HepG2 (cell line): ENCODE measurements around the gene SERPINB10. TPM values are rescaled to one million over a fixed set of nuclear protein-coding genes. Genes with fewer than 3 reads are reported as not detected.

Experiments
- ARID4A ChIP-seq: sonication (generic); formaldehyde crosslinking; IDR thresholded peaks from 2 replicates; pipeline ENCODE4 v1.5.0; 2020; ENCODE audit warnings: mild to moderate bottlenecking, missing genetic modification reagents, borderline replicate concordance
- CHD2 ChIP-seq: IDR thresholded peaks from 2 replicates; pipeline ENCODE4 v1.6.1; 2011; ENCODE audit warnings: low read depth, low read length, improper control_type of control experiment
- E2F1 ChIP-seq: sonication (generic); formaldehyde crosslinking; IDR thresholded peaks from 2 replicates; pipeline ENCODE4 v1.5.0; 2020; ENCODE audit warnings: missing genetic modification reagents
- MYC ChIP-seq: sonication (generic); formaldehyde crosslinking; IDR thresholded peaks from 2 replicates; pipeline ENCODE4 v1.9.0; 2021; ENCODE audit warnings: missing genetic modification reagents, borderline replicate concordance
- MYPOP ChIP-seq: sonication (generic); formaldehyde crosslinking; IDR thresholded peaks from 2 replicates; pipeline ENCODE4 v1.8.1; 2023; ENCODE audit warnings: mild to moderate bottlenecking, moderate library complexity, missing genetic modification reagents
- ONECUT2 ChIP-seq: sonication (generic); formaldehyde crosslinking; IDR thresholded peaks from 2 replicates; pipeline ENCODE4 v1.4.0; 2020; ENCODE audit warnings: missing genetic modification reagents
- PREB ChIP-seq: sonication (generic); formaldehyde crosslinking; IDR thresholded peaks from 2 replicates; pipeline ENCODE4 v1.4.0; 2020; ENCODE audit warnings: missing genetic modification reagents
- RARG ChIP-seq: sonication (generic); formaldehyde crosslinking; IDR thresholded peaks from 2 replicates; pipeline ENCODE4 v1.4.0; 2020; ENCODE audit warnings: low read depth, mild to moderate bottlenecking, missing genetic modification reagents
- SP5 ChIP-seq: IDR thresholded peaks from 2 replicates; pipeline ENCODE4 v1.6.1; 2016; ENCODE audit warnings: low read depth, borderline replicate concordance
- SRF ChIP-seq: IDR thresholded peaks from 2 replicates; pipeline ENCODE4 v1.6.1; 2011; ENCODE audit warnings: mild to moderate bottlenecking, low read depth, low read length, moderate library complexity
- TEAD3 ChIP-seq: optimal IDR thresholded peaks from 2 replicates; pipeline ENCODE3; 2016; ENCODE audit warnings: borderline replicate concordance
- TFAP4 ChIP-seq: sonication (generic); IDR thresholded peaks from 2 replicates; pipeline ENCODE4 v1.6.1; 2016; ENCODE audit warnings: low read depth, borderline replicate concordance
- XRCC5 ChIP-seq: fragments of 200-400 bp; formaldehyde crosslinking; optimal IDR thresholded peaks from 2 replicates; pipeline ENCODE3; 2017; ENCODE audit warnings: mild to moderate bottlenecking, low read length
- ZFAT ChIP-seq: sonication (generic); formaldehyde crosslinking; conservative IDR thresholded peaks from 2 replicates; pipeline ENCODE4 v1.8.1; 2023; ENCODE audit warnings: missing genetic modification reagents, inconsistent platforms
- ZNF205 ChIP-seq: IDR thresholded peaks from 2 replicates; pipeline ENCODE4 v1.6.1; 2018; ENCODE audit warnings: missing biosample characterization, missing genetic modification reagents
- ZNF34 ChIP-seq: sonication (generic); formaldehyde crosslinking; IDR thresholded peaks from 2 replicates; pipeline ENCODE4 v1.4.0; 2020; ENCODE audit warnings: mild to moderate bottlenecking, missing genetic modification reagents, borderline replicate concordance
- ZNF512 ChIP-seq: sonication (generic); formaldehyde crosslinking; IDR thresholded peaks from 2 replicates; pipeline ENCODE4 v1.4.0; 2020; ENCODE audit warnings: mild to moderate bottlenecking, missing genetic modification reagents
- ZNF615 ChIP-seq: sonication (generic); formaldehyde crosslinking; IDR thresholded peaks from 2 replicates; pipeline ENCODE4 v1.5.0; 2020; ENCODE audit warnings: mild to moderate bottlenecking, missing genetic modification reagents, borderline replicate concordance
- ZNF619 ChIP-seq: sonication (generic); formaldehyde crosslinking; IDR thresholded peaks from 2 replicates; pipeline ENCODE4 v1.4.0; 2020; ENCODE audit warnings: mild to moderate bottlenecking, missing genetic modification reagents
- polyA plus RNA-seq, 8 experiments: library from polyadenylated mRNA; depleted of rRNA in 3 of 8; stranded (reverse) in 7 of 8; unstranded in 1 of 8; fragments of >200 nt; fragmentation: Illumina TruSeq in 4 of 8; extraction: Trizol in 4 of 8; gene quantifications; 2 replicates each; pipeline versions ENCODE4 v1.2.1 to v1.2.3, GENCODE V29; 2011 to 2016; ENCODE audit warnings: low read depth in 4 of 8, missing spikeins in 1 of 8, mixed read lengths in 1 of 8; ENCODE audit not compliant: insufficient read depth in 1 of 8
- total RNA-seq, 5 experiments: library from RNA; depleted of rRNA; stranded (reverse); fragments of >200 nt; fragmentation: Illumina TruSeq; extraction: Trizol; gene quantifications; 2 replicates each; pipeline ENCODE4 v1.2.3, GENCODE V29; 2016; ENCODE audit warnings: low read depth in 1 of 5

The SERPINB10 gene
- total and polyA plus RNA-seq, 2 of the 13 experiments (the other 11 are each of a cell fraction or from before 2014, with no cell fraction given) = not detected

- TF ChIP-seq MYPOP (CRISPR knock-in tag) (peak; percentile 64; the same call in 1 of the 2 replicates), E2F1 (CRISPR knock-in tag) (0 out of 2 replicates have a peak, but pooled peaks have one; percentile 43), ZNF205 (no peak), CHD2 (no peak), ZNF619 (CRISPR knock-in tag) (no peak), SP5 (peak; percentile 62), MYC (peak; percentile 20; the same call in 1 of the 2 replicates), ARID4A (CRISPR knock-in tag) (peak; percentile 69; the same call in 1 of the 2 replicates), PREB (CRISPR knock-in tag) (no peak), ZNF615 (CRISPR knock-in tag) (no peak), TFAP4 (no peak), ZNF512 (CRISPR knock-in tag) (no peak), ZNF34 (CRISPR knock-in tag) (no peak), ZFAT (CRISPR knock-in tag) (no peak), SRF (no peak), TEAD3 (CRISPR knock-in tag) (peak; percentile 74), RARG (CRISPR knock-in tag) (no peak), ONECUT2 (CRISPR knock-in tag) (no peak), XRCC5 (no peak)
These were observed 62.4 kb downstream of the SERPINB10 start, which contains the start of gene SERPINB8 (continued) for GRCh38 chr18:63969942-63970808.
